KMS-11 (cell line): ENCODE measurements around the gene NOA1.

ENCODE experiments used
- H2AFZ ChIP-seq: fragments of 200-600 bp; sonication (generic); 2 replicates; pipeline ENCODE4 v1.6.1; 2016; ENCODE audit warnings: antibody characterized with exemption, mixed run types, low read depth
- H3K27ac ChIP-seq: fragments of 200-600 bp; sonication (generic); 2 replicates; pipeline ENCODE4 v1.6.1; 2016; ENCODE audit warnings: mild to moderate bottlenecking, mixed run types
- H3K27me3 ChIP-seq: fragments of 200-600 bp; sonication (generic); 2 replicates; pipeline ENCODE4 v1.6.1; 2017; ENCODE audit warnings: mild to moderate bottlenecking, low read depth, mixed run types, moderate library complexity; ENCODE audit not compliant: insufficient read depth
- H3K36me3 ChIP-seq: fragments of 200-600 bp; sonication (generic); 2 replicates; pipeline ENCODE4 v1.6.1; 2017; ENCODE audit warnings: mild to moderate bottlenecking, mixed run types; ENCODE audit not compliant: insufficient read depth
- H3K4me1 ChIP-seq: fragments of 200-600 bp; sonication (generic); 2 replicates; pipeline ENCODE4 v1.6.1; 2016; ENCODE audit warnings: mild to moderate bottlenecking, low read depth, mixed run types; ENCODE audit not compliant: poor library complexity, severe bottlenecking
- H3K4me2 ChIP-seq: fragments of 200-600 bp; sonication (generic); 2 replicates; pipeline ENCODE4 v1.7.0; 2016; ENCODE audit warnings: mild to moderate bottlenecking, mixed run types
- H3K4me3 ChIP-seq: fragments of 200-600 bp; sonication (generic); IDR thresholded peaks from 2 replicates; pipeline ENCODE4 v1.6.1; 2017; ENCODE audit warnings: low read depth, low read length, mixed read lengths; ENCODE audit not compliant: insufficient read depth
- H3K79me2 ChIP-seq: fragments of 200-600 bp; sonication (generic); 2 replicates; pipeline ENCODE4 v1.6.1; 2016; ENCODE audit warnings: low read depth, mixed run types; ENCODE audit not compliant: insufficient read depth
- H3K9ac ChIP-seq: fragments of 200-600 bp; sonication (generic); 2 replicates; pipeline ENCODE4 v1.6.1; 2016; ENCODE audit warnings: mild to moderate bottlenecking, mixed run types
- H4K20me1 ChIP-seq: fragments of 200-600 bp; sonication (generic); 2 replicates; pipeline ENCODE4 v1.6.1; 2016; ENCODE audit warnings: mild to moderate bottlenecking, mixed run types; ENCODE audit not compliant: insufficient read depth
- TF ChIP-seq, protein P1 (sequence below): fragments of 200-600 bp; sonication (generic); conservative IDR thresholded peaks from 2 replicates; pipeline ENCODE4 v1.6.1; 2017; ENCODE audit warnings: low read depth, mild to moderate bottlenecking, antibody characterized with exemption, low read length, moderate library complexity, mixed read lengths

The NOA1 gene

DNA sequence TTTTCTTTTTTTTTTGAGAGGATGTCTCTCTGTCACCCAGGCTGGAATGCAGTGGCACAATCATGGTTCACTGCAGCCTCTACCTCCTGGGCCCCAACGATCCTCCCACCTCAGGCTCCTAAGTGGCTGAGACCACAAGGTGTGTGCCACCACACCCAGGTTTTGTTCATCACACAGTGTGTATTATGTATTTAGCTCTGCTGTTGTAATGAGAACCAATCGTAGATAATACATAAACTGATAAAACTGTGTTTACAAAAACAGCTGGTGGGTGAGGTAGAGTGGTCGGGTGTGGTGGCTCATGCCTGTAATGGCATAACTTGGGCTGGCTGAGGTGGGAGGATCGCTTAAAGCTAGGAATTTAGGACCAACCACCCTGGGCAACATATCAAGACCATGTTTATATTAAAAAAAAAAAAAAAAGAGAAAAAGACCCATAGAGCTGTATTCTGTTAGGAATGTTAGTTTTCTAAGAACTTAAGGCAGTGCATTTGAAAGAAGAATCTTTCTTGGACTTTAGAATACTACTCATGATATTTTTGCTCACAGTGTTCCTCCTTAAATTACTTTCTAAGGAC lies 36.2 kb upstream of the NOA1 start:
- peaks cover 16% of the 10 kb centered on the region for H3K4me1 ChIP-seq
- no peak overlapping the region for H3K4me2 ChIP-seq
- H3K27ac ChIP-seq: no peak overlapping the region
- H3K27me3 ChIP-seq: no peaks in the 10 kb centered on the region
- no peak overlapping the region for H2AFZ ChIP-seq
- H3K36me3 ChIP-seq: peaks cover 36% of the 10 kb centered on the region; the same call in 1 of the 2 replicates
- 0 out of 2 replicates have a peak, but pooled peaks cover 3% of the 10 kb centered on the region for H4K20me1 ChIP-seq
- TF ChIP-seq, protein P1, sequence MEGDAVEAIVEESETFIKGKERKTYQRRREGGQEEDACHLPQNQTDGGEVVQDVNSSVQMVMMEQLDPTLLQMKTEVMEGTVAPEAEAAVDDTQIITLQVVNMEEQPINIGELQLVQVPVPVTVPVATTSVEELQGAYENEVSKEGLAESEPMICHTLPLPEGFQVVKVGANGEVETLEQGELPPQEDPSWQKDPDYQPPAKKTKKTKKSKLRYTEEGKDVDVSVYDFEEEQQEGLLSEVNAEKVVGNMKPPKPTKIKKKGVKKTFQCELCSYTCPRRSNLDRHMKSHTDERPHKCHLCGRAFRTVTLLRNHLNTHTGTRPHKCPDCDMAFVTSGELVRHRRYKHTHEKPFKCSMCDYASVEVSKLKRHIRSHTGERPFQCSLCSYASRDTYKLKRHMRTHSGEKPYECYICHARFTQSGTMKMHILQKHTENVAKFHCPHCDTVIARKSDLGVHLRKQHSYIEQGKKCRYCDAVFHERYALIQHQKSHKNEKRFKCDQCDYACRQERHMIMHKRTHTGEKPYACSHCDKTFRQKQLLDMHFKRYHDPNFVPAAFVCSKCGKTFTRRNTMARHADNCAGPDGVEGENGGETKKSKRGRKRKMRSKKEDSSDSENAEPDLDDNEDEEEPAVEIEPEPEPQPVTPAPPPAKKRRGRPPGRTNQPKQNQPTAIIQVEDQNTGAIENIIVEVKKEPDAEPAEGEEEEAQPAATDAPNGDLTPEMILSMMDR: no peak
- H3K79me2 ChIP-seq: no peaks in the 10 kb centered on the region
- no peak overlapping the region for H3K4me3 ChIP-seq
- no peak overlapping the region for H3K9ac ChIP-seq

DNA sequence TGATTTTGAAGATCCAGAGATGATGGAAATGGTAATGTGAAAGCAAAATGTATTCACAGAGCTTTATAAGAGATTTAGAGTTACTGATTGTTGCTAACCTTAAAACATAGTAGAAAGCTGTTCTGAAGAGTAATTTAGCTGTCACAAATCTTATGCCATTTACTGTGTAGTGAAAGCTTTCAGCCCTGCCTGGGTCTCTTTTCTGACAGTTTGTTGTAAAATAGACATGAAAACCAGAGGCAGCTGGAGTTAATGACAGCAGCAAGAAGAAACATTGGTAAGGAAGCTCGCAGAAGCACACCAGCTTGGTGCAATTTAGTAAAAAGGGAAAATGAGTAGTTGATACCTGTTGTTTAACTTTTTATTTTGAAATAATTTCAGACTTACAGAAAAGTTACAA lies 22.3 kb upstream of the NOA1 start:
- no peaks in the 10 kb centered on the region for H4K20me1 ChIP-seq

DNA sequence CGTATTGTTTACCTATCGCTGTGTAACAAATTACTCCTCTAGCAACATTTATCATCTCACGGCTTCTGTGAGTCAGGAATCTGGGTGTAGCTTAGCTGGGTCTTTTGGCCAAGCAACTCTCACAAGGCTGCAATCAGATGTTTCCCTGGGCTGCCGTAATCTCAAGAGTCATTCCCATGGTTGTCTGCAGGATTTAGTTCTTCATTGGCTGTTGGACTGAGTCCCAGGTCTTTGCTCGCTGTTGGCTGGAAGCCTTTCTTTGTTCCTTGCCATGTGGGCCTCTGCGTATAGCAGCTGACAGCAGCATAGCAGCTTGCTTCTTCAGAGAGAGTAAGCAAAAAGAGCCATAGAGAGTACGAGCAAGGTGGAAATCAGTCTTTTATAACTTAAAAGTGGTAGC lies 18.1 kb upstream of the NOA1 start:
- Histone ChIP-seq H3K4me3 (no peak overlapping the region), H3K4me2 (no peak overlapping the region), H3K27ac (no peak overlapping the region), H3K79me2 (peaks cover 30% of the 10 kb centered on the region), H3K36me3 (peaks cover 10% of the 10 kb centered on the region; the same call in 1 of the 2 replicates), H3K4me1 (peaks cover 4% of the 10 kb centered on the region), H3K27me3 (no peaks in the 10 kb centered on the region), H2AFZ (no peak overlapping the region), H4K20me1 (no peaks in the 10 kb centered on the region), H3K9ac (no peak overlapping the region)
- TF ChIP-seq, protein P1: no peak

More for the DNA sequence above, 22.3 kb upstream of the NOA1 start:
- Histone ChIP-seq H3K27ac (no peak overlapping the region), H2AFZ (no peak overlapping the region), H3K4me3 (no peak overlapping the region), H3K79me2 (peaks cover 9% of the 10 kb centered on the region; the same call in 1 of the 2 replicates), H3K9ac (no peak overlapping the region), H3K4me1 (no peaks in the 10 kb centered on the region), H3K27me3 (no peaks in the 10 kb centered on the region), H3K36me3 (no peaks in the 10 kb centered on the region; the same call in 1 of the 2 replicates), H3K4me2 (no peak overlapping the region)
- TF ChIP-seq, protein P1: no peak

DNA sequence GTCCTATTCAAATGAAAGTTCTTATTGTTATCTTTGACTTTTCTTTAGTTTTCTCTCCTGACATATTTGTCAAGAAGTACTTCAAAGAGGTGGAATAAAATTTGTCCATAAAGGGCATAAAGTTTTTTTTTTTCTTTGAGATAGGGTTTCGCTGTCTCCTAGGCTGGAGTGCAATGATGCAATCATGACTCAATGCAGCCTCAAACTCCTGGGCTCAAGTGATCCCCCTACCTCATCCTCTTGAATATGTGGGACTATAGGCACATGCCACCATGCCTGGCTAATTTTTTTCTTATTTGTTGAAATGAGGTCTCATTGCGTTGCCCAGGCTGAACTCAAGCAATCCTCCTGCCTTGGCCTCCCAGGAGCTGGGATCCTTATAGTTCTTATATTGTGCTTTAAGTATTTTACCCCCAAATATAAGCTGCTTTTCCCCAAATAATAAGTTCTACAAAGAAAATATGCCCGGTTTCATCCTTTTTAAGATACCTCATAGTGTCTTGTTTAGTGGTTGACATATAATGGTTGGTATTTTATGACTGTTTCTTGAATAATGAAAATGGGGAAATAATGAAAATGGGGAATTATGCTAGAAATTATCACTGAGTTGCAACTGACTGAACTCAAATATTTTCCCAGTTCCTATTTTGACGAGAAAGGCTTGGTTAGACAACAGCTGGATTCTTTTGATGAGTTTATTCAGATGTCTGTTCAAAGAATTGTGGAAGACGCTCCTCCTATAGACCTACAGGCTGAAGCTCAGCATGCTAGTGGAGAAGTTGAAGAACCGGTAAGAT lies 12.9 kb upstream of the NOA1 start:
- Histone ChIP-seq H3K9ac (no peak overlapping the region), H4K20me1 (peaks cover 10% of the 10 kb centered on the region; the same call in 1 of the 2 replicates), H3K36me3 (peaks cover 16% of the 10 kb centered on the region; the same call in 1 of the 2 replicates), H3K4me2 (no peak overlapping the region), H3K27me3 (no peaks in the 10 kb centered on the region), H3K79me2 (peaks cover 64% of the 10 kb centered on the region), H3K27ac (no peak overlapping the region), H3K4me3 (no peak overlapping the region), H2AFZ (no peak overlapping the region), H3K4me1 (peaks cover 12% of the 10 kb centered on the region)
- TF ChIP-seq, protein P1: no peak
